HG03066 (cell line): ENCODE results near the gene PPM1J.
"Not testable (repeated sequence)": the region's sequence is repeated elsewhere in the genome, so short reads cannot be mapped to it uniquely, and the experiment has no call there.

Experiments used
- ATAC-seq: cut with Tn5 transposase; IDR thresholded peaks from one replicate; pipeline ENCODE4 v1.9.1; 2021; ENCODE audit warnings: low read depth; ENCODE audit not compliant: unreplicated experiment

PPM1J gene

GRCh38 chr1:112715264-112716053 lies at the start of gene PPM1J:
TSS of gene PPM1J (minus strand) at chr1:112715332. CDS start at chr1:112715301, 31 bp downstream.
- ATAC-seq, result peak; percentile 73

- no peak for ATAC-seq
Observed at GRCh38 chr1:112762541-112763500, 47.7 kb upstream of the PPM1J start.

- ATAC-seq, result no peak
Observed at GRCh38 chr1:112761714-112762480, 46.8 kb upstream of the PPM1J start.

GRCh38 chr1:112759228-112759627 lies 44.1 kb upstream of the PPM1J start:
- no peak for ATAC-seq

GRCh38 chr1:112754116-112754628 lies 39.0 kb upstream of the PPM1J start:
- ATAC-seq, result no peak

- ATAC-seq, result no peak
Observed at GRCh38 chr1:112748396-112748795, 33.3 kb upstream of the PPM1J start.

DNA sequence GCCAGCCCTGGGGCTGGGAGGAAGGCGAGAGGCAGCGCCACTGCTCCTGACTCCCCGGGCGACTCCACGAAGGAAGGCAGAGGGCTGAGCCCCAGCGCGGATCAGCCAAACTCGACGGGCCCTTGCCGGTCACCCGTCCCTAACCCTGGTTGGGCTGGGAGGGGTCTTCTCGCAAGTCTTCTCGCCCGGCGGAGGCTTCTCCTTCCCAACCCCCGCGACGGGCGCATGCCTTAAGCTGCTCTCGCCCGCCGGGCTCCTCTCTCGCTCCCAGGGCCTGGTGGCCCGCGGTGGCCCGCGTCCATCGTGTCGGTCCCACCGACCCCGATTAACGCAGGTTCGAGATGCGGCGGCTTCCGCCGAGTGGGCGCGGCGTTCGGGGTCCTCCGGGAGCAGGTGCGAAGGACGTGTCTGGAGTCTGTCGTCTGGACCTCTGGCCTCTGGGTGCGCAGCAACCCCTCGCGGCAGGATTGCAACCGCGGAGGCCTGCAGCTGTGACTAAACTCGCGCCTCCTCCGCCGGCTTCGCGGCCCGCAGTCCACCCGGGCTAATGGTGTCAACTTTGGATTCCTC lies 29.0 kb upstream of the PPM1J start:
- no peak for ATAC-seq

GRCh38 chr1:112743174-112744008 lies 28.3 kb upstream of the PPM1J start:
- ATAC-seq, result no peak

- no peak for ATAC-seq
Observed at GRCh38 chr1:112737573-112737972, 22.4 kb upstream of the PPM1J start.

DNA sequence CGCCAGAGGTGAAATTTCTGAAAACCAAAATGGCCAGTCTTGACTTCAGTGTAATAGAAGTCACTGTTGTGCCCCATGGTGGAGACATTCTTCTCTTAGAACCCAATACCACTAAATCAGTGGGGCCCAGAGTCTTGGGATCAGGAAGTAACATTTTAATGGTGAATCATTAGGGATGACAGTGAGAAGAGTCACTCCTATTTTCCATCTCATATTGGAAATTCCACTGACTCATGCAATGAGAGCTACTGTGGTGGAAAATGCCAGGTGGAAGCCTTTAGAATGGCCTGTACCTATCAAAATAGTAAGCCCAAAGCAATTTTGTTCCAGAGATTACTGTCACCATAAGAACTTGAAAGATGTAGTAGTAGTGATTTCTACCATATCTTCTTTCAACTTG lies 20.6 kb upstream of the PPM1J start:
- ATAC-seq, result no peak

DNA sequence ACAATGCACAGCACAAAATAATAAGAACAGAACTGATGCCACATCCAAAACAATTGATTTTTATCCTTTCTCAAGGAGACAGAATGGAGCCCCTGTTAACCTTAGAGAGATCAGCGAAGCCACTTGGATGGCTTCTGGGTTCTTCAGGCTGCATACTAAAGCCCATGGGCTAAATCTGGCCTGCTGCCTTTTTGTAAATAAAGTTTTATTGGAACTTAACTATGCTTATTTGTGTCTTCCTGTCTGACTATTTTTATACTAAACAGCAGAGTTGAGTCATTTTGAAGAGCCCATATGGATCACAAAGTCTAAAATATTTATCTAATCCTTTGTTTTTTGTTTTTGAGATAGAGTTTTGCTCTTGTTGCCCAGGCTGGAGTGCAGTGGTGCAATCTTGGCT lies 16.3 kb upstream of the PPM1J start:
- no peak for ATAC-seq

DNA sequence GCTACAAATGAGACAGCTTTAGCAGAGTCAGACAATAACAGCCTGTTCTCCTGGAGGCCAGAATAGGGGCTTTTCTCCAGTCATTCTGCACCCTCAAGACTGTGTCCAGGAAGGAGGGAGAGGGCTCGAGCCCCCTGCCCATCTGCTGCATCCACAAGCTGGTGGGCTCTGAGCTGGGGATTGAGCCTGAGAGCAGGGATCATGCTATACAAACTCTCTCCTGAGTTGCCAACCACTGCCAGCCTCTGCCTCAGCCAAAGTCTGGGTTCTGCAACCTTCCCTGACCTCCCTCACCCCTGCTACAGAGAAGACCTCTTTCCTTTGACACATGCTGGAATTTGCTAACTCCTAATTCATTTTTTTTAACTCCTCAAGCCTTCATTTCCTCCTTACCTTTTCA lies 14.8 kb upstream of the PPM1J start:
- ATAC-seq, result no peak

GRCh38 chr1:112729011-112729410 lies 13.9 kb upstream of the PPM1J start:
- not testable (repeated sequence) for ATAC-seq

DNA sequence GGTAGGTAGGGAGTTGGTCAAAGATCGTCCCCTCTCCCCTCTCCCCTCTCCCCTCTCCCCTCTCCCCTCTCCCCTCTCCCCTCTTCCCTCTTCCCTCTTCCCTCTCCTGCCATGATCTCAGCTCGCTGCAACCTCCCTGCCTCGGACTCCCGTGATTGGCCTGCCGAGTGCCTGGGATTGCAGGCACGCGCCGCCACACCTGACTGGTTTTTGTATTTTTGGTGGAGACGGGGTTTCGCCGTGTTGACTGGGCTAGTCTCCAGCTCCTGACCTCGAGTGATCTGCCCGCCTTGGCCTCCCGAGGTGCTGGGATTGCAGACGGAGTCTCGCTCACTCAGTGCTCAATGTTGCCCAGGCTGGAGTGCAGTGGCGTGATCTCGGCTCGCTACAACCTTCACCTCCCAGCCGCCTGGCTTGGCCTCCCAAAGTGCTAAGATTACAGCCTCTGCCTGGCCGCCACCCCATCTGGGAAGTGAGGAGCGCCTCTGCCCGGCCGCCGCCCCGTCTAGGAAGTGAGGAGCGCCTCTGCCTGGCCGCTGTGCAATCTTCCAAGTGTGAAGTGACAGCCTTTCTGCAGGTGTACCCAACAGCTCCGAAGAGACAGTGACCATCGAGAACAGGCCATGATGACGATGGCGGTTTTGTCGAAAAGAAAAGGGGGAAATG lies 13.3 kb upstream of the PPM1J start:
- ATAC-seq, result not testable (repeated sequence)

DNA sequence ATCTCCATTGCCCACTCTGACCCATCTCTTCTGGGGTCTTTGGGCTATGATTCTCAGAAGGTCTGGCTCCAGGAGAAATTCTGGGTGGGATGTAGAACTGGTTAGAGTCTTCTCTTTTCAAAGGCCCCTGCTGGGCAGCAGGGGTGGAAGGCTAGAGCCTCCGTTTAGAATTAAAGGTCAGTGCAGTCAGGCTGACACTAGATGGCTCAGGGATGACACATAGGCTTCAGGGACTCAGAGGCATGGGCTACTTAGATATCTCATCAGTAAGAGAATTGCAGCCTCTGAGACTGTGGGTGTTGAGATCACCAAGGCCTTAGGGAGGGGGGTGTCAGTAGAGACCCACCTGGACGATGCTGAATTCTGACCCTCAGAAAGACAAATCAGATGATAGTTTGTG lies 12.6 kb upstream of the PPM1J start:
- no peak for ATAC-seq

GRCh38 chr1:112724240-112724639 lies 9.1 kb upstream of the PPM1J start:
- ATAC-seq, result not testable (repeated sequence)

DNA sequence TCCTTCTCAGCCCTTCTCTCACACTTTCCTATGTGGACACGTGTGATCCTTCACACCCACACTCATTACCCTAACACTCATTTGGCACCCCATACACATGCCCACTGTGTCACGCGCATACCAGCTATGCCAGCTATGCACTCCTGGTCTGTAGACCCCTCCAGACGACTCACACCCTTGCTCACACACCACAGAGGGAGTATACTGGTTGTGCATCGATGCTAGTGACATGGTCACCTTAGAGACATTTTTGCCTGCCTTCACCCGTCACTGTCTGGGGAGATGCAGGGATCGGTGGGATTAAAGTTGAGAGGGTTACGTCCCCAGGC lies 8.3 kb upstream of the PPM1J start:
- ATAC-seq, result no peak

GRCh38 chr1:112722601-112723510 lies 7.7 kb upstream of the PPM1J start:
- no peak for ATAC-seq
